ENCODE data around the gene AFF2. TPM values are rescaled to one million over a fixed set of nuclear protein-coding genes. Genes with fewer than 3 reads are reported as not detected.
"Not testable (repeated sequence)": the region's sequence is repeated elsewhere in the genome, so short reads cannot be mapped to it uniquely, and the experiment has no call there.

The AFF2 gene
- polyA plus RNA-seq, 1 experiment = not detected

DNA sequence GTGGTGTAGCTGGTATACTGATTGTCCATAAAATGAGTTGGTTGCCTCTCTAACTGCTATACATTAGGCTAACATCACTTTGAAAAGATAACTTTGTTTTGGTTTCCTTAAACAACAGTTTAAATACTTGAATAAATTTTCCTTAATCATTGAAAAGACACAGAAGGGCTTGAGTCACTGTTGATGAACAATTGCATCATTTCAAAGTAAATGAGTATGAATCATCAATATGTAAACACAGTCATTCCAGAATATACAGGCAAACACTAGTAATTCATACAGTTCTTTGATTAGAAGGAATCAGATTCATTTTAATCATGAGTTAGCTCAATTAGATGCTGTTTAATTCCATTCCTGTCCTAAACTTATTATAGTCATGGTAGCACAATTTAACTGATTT is 160.6 kb downstream of the AFF2 start:
- DNase-seq (ENCODE audit: low read depth) = no peak
- Histone ChIP-seq H3K36me3 (ENCODE audit: control insufficient read depth, insufficient read depth, low read length) (no peaks in the 10 kb centered on the region), H3K27me3 (ENCODE audit: control insufficient read depth, insufficient read depth, low read length) (no peaks in the 10 kb centered on the region), H3K4me3 (ENCODE audit: low read depth, low read length) (no peak overlapping the region)
- TF ChIP-seq, protein P1, sequence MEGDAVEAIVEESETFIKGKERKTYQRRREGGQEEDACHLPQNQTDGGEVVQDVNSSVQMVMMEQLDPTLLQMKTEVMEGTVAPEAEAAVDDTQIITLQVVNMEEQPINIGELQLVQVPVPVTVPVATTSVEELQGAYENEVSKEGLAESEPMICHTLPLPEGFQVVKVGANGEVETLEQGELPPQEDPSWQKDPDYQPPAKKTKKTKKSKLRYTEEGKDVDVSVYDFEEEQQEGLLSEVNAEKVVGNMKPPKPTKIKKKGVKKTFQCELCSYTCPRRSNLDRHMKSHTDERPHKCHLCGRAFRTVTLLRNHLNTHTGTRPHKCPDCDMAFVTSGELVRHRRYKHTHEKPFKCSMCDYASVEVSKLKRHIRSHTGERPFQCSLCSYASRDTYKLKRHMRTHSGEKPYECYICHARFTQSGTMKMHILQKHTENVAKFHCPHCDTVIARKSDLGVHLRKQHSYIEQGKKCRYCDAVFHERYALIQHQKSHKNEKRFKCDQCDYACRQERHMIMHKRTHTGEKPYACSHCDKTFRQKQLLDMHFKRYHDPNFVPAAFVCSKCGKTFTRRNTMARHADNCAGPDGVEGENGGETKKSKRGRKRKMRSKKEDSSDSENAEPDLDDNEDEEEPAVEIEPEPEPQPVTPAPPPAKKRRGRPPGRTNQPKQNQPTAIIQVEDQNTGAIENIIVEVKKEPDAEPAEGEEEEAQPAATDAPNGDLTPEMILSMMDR (IDR thresholded peaks at IDR 0.05; ENCODE audit: insufficient read depth, low read depth, low read length) = no peak
- POLR2A ChIA-PET = no interaction called here
- CTCF ChIA-PET = interaction anchor here (0.6 kb wide), 1 partner anchor 379 kb away, joined by 3 read pairs; no protein-coding TSS in a partner anchor

DNA sequence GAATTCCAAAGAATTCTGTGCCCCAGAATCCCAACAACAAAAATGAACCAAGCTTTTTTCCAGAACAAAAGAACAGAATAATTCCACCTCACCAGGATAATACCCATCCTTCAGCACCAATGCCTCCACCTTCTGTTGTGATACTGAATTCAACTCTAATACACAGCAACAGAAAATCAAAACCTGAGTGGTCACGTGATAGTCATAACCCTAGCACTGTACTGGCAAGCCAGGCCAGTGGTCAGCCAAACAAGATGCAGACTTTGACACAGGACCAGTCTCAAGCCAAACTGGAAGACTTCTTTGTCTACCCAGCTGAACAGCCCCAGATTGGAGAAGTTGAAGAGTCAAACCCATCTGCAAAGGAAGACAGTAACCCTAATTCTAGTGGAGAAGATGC is 161.6 kb downstream of the AFF2 start:
- TF ChIP-seq, protein P1 (IDR thresholded peaks at IDR 0.05; ENCODE audit: insufficient read depth, low read depth, low read length) = no peak
- CTCF ChIA-PET = no interaction called here
- Histone ChIP-seq H3K36me3 (ENCODE audit: control insufficient read depth, insufficient read depth, low read length) (no peaks in the 10 kb centered on the region), H3K27me3 (ENCODE audit: control insufficient read depth, insufficient read depth, low read length) (no peaks in the 10 kb centered on the region), H3K4me3 (ENCODE audit: low read depth, low read length) (no peak overlapping the region)
- POLR2A ChIA-PET = no interaction called here
- DNase-seq (ENCODE audit: low read depth) = no peak

DNA sequence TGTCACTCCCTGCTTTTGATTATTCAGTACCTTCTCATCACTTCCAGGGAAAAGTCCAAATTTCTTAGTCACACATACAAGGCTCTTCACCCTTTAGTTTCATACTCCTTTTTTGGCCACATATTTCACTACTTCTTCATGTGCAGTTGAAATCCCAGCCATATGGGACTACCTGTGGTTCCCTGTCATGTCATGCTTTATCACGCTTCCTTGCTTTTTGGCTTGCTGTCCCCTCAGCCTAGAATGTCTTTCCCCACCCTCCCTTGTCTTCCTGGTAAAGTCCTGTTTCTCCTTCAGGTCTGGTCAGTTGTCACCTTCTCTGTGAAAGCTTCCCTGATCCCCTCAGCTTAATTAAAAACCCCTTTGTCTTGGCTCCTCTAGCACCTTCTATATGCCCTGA is 163.8 kb downstream of the AFF2 start:
- ChIA-PET CTCF (no interaction called here), POLR2A (no interaction called here)
- TF ChIP-seq, protein P1 (IDR thresholded peaks at IDR 0.05; ENCODE audit: insufficient read depth, low read depth, low read length) = no peak
- Histone ChIP-seq H3K27me3 (ENCODE audit: control insufficient read depth, insufficient read depth, low read length) (no peaks in the 10 kb centered on the region), H3K4me3 (ENCODE audit: low read depth, low read length) (no peak overlapping the region), H3K36me3 (ENCODE audit: control insufficient read depth, insufficient read depth, low read length) (no peaks in the 10 kb centered on the region)
- no peak for DNase-seq (ENCODE audit: low read depth)

DNA sequence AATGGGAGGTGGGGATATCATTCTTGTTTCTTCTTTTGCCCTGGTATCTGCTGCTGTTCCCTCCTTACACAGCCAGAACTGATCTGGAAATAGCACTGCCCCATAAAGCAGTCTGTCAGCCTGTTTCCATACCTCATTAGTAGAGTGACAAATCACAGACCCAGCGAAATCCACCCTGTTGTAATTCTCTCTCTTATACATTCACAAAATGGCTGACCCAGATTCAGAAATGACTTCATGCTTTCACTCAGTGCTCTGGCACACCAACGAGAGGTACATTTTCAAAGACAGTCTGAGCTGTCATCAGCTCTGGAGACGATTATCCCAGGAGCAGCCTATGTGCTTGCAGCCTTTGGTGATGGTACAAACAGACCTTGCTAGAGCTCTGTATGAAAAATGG is 164.6 kb downstream of the AFF2 start:
- TF ChIP-seq, protein P1 (IDR thresholded peaks at IDR 0.05; ENCODE audit: insufficient read depth, low read depth, low read length) = no peak
- H3K4me3 ChIP-seq (ENCODE audit: low read depth, low read length) = no peak overlapping the region

DNA sequence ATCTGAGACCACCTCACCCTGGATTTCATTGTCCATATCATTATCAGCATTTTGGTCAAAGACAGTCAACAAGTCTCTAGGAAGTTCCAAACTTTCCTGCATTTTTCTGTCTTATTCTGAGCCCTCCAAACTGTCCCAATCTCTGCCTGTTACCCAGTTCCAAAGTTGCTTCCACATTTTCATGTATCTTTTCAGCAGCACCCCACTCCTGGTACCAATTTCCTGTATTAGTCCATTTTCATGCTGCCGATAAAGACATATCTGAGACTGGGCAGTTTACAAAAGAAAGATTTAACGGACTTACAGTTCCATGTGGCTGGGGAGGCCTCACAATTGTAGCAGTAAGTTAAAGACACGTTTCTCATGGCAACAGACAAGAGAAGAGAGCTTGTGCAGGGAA is 168.8 kb downstream of the AFF2 start:
- H3K4me3 ChIP-seq (ENCODE audit: low read depth, low read length); POLR2A ChIA-PET; CTCF ChIA-PET; H3K36me3 ChIP-seq (ENCODE audit: control insufficient read depth, insufficient read depth, low read length); H3K27me3 ChIP-seq (ENCODE audit: control insufficient read depth, insufficient read depth, low read length); DNase-seq (ENCODE audit: low read depth): not testable (repeated sequence)

More for the DNA sequence above, 164.6 kb downstream of the AFF2 start:
- DNase-seq (ENCODE audit: low read depth) = no peak
- H3K36me3 ChIP-seq (ENCODE audit: control insufficient read depth, insufficient read depth, low read length) = no peaks in the 10 kb centered on the region
- POLR2A ChIA-PET = no interaction called here
- H3K27me3 ChIP-seq (ENCODE audit: control insufficient read depth, insufficient read depth, low read length) = no peaks in the 10 kb centered on the region
- CTCF ChIA-PET = no interaction called here

DNA sequence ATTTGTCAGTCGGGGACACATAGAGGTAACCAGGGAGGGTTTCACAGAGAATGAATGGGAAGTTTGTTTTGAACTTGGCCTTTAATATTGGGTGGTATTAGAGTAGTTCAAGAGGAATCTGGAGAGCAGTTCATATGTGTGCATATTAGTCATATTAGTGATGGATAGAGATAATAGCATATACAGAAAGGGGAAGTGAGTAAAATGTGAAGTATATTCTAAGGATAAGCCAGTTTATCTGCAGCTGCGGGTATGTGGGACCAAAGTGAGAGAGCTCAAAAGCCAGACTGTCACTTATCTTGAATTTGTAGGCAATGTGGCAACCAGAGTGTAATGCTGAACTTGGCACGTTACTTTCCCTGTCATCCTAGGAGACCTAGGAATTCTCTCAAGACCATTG is 169.9 kb downstream of the AFF2 start:
- ChIA-PET POLR2A (no interaction called here), CTCF (no interaction called here)
- no peak overlapping the region for H3K4me3 ChIP-seq (ENCODE audit: low read depth, low read length)
- H3K36me3 ChIP-seq (ENCODE audit: control insufficient read depth, insufficient read depth, low read length) = no peaks in the 10 kb centered on the region
- no peaks in the 10 kb centered on the region for H3K27me3 ChIP-seq (ENCODE audit: control insufficient read depth, insufficient read depth, low read length)
- TF ChIP-seq, protein P1 (IDR thresholded peaks at IDR 0.05; ENCODE audit: insufficient read depth, low read depth, low read length) = no peak
- DNase-seq (ENCODE audit: low read depth) = no peak
